ENCODE results near the gene UBL4B. TPM values are rescaled to one million over a fixed set of nuclear protein-coding genes. Genes with fewer than 3 reads are reported as not detected.
A peak's percentile ranks its signal among the peaks of the same experiment; 100 is the strongest.

UBL4B gene
- polyA plus RNA-seq, 3 donors from 2014 or later: not detected

- H3K9me3 Mint-ChIP-seq: peaks cover 0 to 1% (median 0%) of the 10 kb centered on the region in 6 donors
- H3K4me3 Mint-ChIP-seq: no peak overlapping the region
- no peak overlapping the region for H3K27ac Mint-ChIP-seq
- H3K4me1 Mint-ChIP-seq: peaks cover 1 to 6% of the 10 kb centered on the region in 2 donors
- no peaks in the 10 kb centered on the region for H3K36me3 Mint-ChIP-seq
- no peak for DNase-seq
- peaks cover 3 to 12% (median 5%) of the 10 kb centered on the region in 3 donors for H3K27me3 Mint-ChIP-seq (ENCODE audit: low read depth in 3 of 3)
Measured at GRCh38 chr1:110089561-110090275, 22.5 kb upstream of the UBL4B start.

DNA sequence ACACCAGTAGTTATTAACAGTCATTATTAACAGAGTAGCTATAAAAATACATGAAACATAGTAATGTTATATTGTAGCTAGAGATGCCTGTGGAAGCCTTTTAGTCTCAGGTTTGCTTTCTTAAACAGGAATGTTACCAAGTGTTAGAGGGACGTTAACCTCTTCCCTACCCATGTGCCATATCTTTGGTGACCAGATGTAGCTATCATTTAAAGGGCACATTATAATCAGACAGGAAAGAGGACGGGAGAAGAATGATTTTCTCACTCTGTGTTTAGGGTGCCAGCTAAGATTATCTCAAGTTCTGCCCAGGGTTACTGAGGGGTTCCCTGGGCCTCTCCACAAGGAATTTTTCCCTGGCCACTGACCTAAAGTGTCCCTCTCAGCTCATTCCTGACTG lies 20.9 kb upstream of the UBL4B start:
- Mint-ChIP-seq H3K4me3 (no peak overlapping the region), H3K4me1 (no peaks in the 10 kb centered on the region), H3K9me3 (no peaks in the 10 kb centered on the region), H3K27me3 (ENCODE audit: low read depth in 3 of 3) (peaks cover 0 to 11% (median 5%) of the 10 kb centered on the region in 3 donors), H3K27ac (no peak overlapping the region), H3K36me3 (no peaks in the 10 kb centered on the region)
- no peak for DNase-seq

DNA sequence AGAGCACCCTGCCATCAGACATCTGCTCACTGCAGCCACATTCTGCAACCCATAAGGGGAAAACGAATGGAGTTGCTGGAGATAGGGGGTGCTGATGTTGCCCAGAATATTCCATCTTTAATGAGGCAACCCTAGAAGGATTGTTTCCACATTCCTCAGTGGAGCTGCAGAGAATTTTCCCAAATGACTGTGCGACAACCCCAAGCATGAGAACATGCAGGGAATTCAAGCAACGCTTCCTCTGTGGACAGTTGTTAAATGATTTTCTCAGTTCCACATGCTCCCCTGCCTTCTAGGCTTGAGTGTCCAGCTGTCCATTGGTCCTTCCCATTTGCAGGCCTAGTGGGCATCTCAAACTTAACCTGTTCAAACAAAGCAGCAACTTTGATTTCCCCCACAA lies 20.5 kb upstream of the UBL4B start:
- H3K27me3 Mint-ChIP-seq (ENCODE audit: low read depth in 3 of 3): peaks cover 0 to 11% (median 6%) of the 10 kb centered on the region in 3 donors
- no peaks in the 10 kb centered on the region for H3K36me3 Mint-ChIP-seq
- no peak overlapping the region for H3K27ac Mint-ChIP-seq
- no peak for DNase-seq
- no peak overlapping the region for H3K4me3 Mint-ChIP-seq
- H3K4me1 Mint-ChIP-seq: no peaks in the 10 kb centered on the region
- no peaks in the 10 kb centered on the region for H3K9me3 Mint-ChIP-seq

DNA sequence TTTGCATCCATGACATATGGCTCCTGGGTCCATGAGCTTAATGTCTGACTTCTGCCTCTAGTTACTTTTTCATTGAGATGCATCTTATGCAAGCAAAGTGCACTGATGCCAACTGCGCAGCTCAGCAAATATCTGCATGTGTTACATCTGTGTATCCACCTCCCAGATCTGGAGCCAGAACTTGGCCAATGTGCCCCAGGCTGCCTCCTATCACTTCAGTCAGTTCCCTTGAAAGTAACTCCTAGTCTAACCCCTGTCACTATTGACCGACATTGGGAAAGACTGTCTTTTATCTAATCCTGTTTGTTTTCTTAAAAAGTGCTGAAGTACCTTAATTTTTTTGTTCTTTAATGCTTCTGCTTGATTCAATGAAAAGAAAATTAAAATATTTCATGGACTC lies 19.3 kb upstream of the UBL4B start:
- Mint-ChIP-seq H3K36me3 (no peaks in the 10 kb centered on the region), H3K27me3 (ENCODE audit: low read depth in 3 of 3) (peaks cover 0 to 8% (median 4%) of the 10 kb centered on the region in 3 donors), H3K4me3 (no peak overlapping the region), H3K4me1 (no peaks in the 10 kb centered on the region), H3K27ac (no peak overlapping the region), H3K9me3 (no peaks in the 10 kb centered on the region)
- no peak for DNase-seq

DNA sequence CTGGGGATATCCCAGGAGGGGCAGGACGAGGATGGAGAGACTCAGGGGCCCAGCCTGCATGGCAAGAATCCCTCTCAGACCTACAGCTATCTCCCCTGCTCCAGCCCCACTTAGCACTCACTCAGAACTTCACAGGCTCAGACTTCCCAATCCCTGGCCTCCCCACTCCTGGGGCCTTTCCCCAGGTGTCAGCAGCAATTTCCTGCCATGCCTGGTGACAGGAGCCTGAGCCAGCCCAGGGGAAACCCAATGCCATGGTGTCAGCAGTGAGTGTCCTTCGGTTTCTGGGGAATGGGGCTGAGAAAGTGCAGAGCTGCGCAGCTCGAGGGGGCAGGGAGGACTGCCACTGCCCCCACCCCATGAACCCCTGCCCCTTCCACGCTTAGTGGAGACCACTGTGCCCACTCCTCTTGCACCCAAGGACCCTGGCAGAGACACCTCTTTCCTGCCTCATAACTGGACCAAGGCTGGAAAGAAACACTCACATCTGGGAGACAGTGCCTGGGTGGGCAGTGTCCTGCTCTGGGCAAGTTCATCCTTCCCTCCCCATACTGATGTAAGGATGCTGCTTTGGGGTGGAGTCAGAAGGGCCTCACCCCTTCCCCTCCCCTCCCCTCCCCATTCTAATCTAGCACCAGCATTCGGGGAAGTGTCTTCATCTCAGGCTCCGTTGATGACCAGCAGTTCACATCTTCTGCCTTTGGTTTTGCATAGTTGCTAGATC lies 17.1 kb upstream of the UBL4B start:
- Mint-ChIP-seq H3K27me3 (ENCODE audit: low read depth in 3 of 3) (peaks cover 2 to 7% (median 5%) of the 10 kb centered on the region in 3 donors), H3K4me3 (no peak overlapping the region), H3K4me1 (no peaks in the 10 kb centered on the region), H3K9me3 (no peaks in the 10 kb centered on the region), H3K36me3 (no peaks in the 10 kb centered on the region), H3K27ac (no peak overlapping the region)
- DNase-seq: no peak

DNA sequence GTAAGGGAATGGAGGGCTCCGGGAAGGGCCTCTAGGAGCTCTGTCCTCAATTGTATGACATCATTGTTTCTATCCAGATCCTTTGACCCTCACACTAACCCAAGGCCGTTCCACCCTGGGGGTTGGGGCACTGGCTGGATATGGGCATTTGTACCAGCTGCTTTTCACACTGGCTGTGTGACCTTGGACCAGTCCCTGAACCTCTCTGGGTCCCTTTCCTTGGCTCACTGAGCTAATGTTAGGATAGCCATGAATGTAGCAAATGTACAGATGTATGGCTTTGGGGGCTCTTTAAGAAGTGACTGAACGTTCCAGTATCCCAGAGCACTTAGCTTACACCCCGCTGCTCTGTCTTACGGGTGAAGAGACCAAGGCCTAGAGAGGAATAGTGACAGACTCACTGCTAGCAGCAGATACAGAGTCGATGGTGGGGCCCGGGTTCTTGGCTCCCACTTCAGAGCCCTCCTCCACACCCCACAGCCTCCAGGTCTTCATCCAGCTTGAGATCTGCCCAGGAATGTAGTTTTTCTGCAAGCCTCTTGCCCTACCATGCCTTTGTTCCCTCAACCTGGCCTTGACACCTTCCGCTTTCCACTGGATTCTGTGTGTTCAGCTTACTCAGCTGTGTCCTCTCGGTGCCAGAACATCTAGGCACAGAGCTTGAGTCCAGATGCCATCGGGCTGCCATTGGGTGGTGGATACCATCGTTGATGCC lies 14.6 kb upstream of the UBL4B start:
- Mint-ChIP-seq H3K4me3 (no peak overlapping the region), H3K36me3 (no peaks in the 10 kb centered on the region), H3K9me3 (no peaks in the 10 kb centered on the region), H3K27ac (no peak overlapping the region), H3K27me3 (ENCODE audit: low read depth in 3 of 3) (peaks cover 2 to 8% (median 5%) of the 10 kb centered on the region in 3 donors), H3K4me1 (no peaks in the 10 kb centered on the region)
- no peak for DNase-seq

GRCh38 chr1:110098222-110099026 lies 13.8 kb upstream of the UBL4B start:
- H3K27ac Mint-ChIP-seq: peak overlapping the region in 1 of 6 donors; percentile 46
- H3K27me3 Mint-ChIP-seq (ENCODE audit: low read depth in 3 of 3): peaks cover 2 to 8% (median 5%) of the 10 kb centered on the region in 3 donors

GRCh38 chr1:110100335-110100734 lies 11.9 kb upstream of the UBL4B start:
- Mint-ChIP-seq H3K4me1 (no peaks in the 10 kb centered on the region), H3K9me3 (no peaks in the 10 kb centered on the region), H3K27ac (no peak overlapping the region), H3K27me3 (ENCODE audit: low read depth in 3 of 3) (peaks cover 2 to 8% (median 3%) of the 10 kb centered on the region in 3 donors), H3K36me3 (no peaks in the 10 kb centered on the region), H3K4me3 (no peak overlapping the region)
- DNase-seq: no peak

More at GRCh38 chr1:110098222-110099026, 13.8 kb upstream of the UBL4B start:
- Mint-ChIP-seq H3K4me1 (no peaks in the 10 kb centered on the region), H3K9me3 (no peaks in the 10 kb centered on the region), H3K36me3 (no peaks in the 10 kb centered on the region), H3K4me3 (no peak overlapping the region)
- no peak for DNase-seq

- no peak for DNase-seq
- H3K27ac Mint-ChIP-seq: no peak overlapping the region
- no peaks in the 10 kb centered on the region for H3K9me3 Mint-ChIP-seq
- peaks cover 0 to 8% (median 0%) of the 10 kb centered on the region in 3 donors for H3K27me3 Mint-ChIP-seq (ENCODE audit: low read depth in 3 of 3)
- H3K36me3 Mint-ChIP-seq: no peaks in the 10 kb centered on the region
- H3K4me1 Mint-ChIP-seq: no peaks in the 10 kb centered on the region
- no peak overlapping the region for H3K4me3 Mint-ChIP-seq
Measured at GRCh38 chr1:110102081-110102480, 10.2 kb upstream of the UBL4B start.

- Mint-ChIP-seq H3K27me3 (ENCODE audit: low read depth in 3 of 3) (peaks cover 3 to 9% (median 4%) of the 10 kb centered on the region in 3 donors), H3K36me3 (no peaks in the 10 kb centered on the region), H3K27ac (no peak overlapping the region), H3K9me3 (no peaks in the 10 kb centered on the region), H3K4me1 (no peaks in the 10 kb centered on the region), H3K4me3 (no peak overlapping the region)
- DNase-seq: peak; percentile 31 to 49 (median 45)
Measured at GRCh38 chr1:110106013-110106941, 6.0 kb upstream of the UBL4B start.

DNA sequence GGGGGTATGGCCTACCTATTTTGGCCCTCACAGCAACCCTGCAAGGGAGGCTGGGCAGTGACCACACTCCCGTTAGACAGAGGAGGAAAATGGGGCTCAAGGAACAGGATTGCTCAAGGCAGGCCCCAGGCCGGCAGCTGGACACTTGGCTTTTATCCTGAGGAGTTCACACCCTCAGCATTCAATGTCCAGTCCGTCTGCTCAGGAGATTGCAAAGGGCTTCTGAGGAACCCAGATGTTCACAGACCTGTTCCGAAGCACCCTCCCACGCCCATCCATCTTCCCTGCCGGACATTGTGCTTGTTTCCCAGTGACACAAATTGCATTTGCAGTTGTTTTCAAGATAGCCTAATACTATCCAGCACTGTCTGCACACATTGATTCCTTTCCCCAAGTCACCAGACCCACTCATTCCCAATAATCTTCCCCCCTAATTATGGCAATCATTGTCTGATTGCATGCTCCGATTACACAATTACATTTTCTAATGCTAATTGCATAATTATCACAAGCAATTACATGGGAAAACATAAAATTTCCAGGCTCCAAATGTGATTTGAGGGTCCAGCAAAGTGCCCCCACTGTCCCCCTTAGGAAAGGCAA lies 4.3 kb upstream of the UBL4B start:
- no peak for DNase-seq
- Mint-ChIP-seq H3K4me3 (no peak overlapping the region), H3K27me3 (ENCODE audit: low read depth in 3 of 3) (peaks cover 0 to 11% (median 9%) of the 10 kb centered on the region in 3 donors), H3K9me3 (no peaks in the 10 kb centered on the region), H3K36me3 (no peaks in the 10 kb centered on the region), H3K27ac (no peak overlapping the region), H3K4me1 (no peaks in the 10 kb centered on the region)

DNA sequence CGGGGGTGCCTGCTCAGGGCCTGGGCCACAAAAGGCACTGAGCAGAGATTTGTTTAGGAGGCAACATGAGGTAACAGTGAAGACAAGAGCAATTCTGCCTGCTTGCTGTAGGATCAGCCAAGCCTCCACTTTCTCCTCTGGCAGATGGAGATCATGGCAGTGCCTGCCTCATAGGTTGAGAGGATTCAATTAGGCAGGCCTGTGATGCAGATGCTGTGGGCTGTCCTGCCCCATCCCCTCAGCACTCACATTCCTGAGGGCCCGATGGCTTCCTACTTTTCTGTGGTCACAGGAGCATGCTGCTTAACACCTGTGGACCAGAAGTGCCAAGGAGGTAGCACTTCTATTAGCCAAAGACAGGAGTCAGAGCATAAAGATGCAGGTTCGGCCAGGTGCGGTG lies 1.2 kb upstream of the UBL4B start:
- H3K9me3 Mint-ChIP-seq: no peaks in the 10 kb centered on the region
- H3K4me1 Mint-ChIP-seq: no peaks in the 10 kb centered on the region
- no peaks in the 10 kb centered on the region for H3K36me3 Mint-ChIP-seq
- no peak overlapping the region for H3K27ac Mint-ChIP-seq
- DNase-seq: no peak
- peaks cover 0 to 13% (median 9%) of the 10 kb centered on the region in 3 donors for H3K27me3 Mint-ChIP-seq (ENCODE audit: low read depth in 3 of 3)
- H3K4me3 Mint-ChIP-seq: no peak overlapping the region

Data from immature natural killer cell (primary cell).